ENCODE results near the gene TENT5D.

- no peak for TF ChIP-seq ZNF143 (CRISPR knock-in tag; IDR thresholded peaks at IDR 0.05)
- no peak for TF ChIP-seq EWSR1 (IDR thresholded peaks at IDR 0.05; ENCODE audit: borderline replicate concordance, low read depth, partially characterized antibody)
- TF ChIP-seq HMGXB4 (CRISPR knock-in tag; IDR thresholded peaks at IDR 0.05), result no peak
Measured at GRCh38 chrX:80423000-80423399, 2.8 kb downstream of the TENT5D start.

All from K562 (cell line).